ENCODE data around the gene CST6. TPM values are rescaled to one million over a fixed set of nuclear protein-coding genes. Genes with fewer than 3 reads are reported as not detected.

Gene CST6
- polyA plus RNA-seq (2013, experiment 1 of 2), result 0.15 TPM
- 0.05 TPM for polyA plus RNA-seq (2013, experiment 2 of 2)

- peak within 1 kb of the TSS; percentile 51 for H4K8ac ChIP-seq (ENCODE audit: low read length)
- H3K27ac ChIP-seq (ENCODE audit: low read length, poor library complexity, severe bottlenecking), result no peak within 1 kb of the TSS
- H3K27me3 ChIP-seq (ENCODE audit: control insufficient read depth in 1 of 2, insufficient read depth in 1 of 2, low read length in 2 of 2), result peaks cover 4 to 20% of the 10 kb centered on the region in 2 experiments
- H3K36me3 ChIP-seq (ENCODE audit: control insufficient read depth in 1 of 2, insufficient read depth in 2 of 2, low read depth in 1 of 2, low read length in 2 of 2), result peaks cover 0 to under 1% of the 10 kb centered on the region in 2 experiments
- H3K14ac ChIP-seq (ENCODE audit: low read length in 2 of 2), result peak within 1 kb of the TSS in 1 of 2 experiments; percentile 26
- peak within 1 kb of the TSS in 1 of 2 experiments; percentile 12 for H3K4me3 ChIP-seq (ENCODE audit: insufficient read depth in 1 of 2, low read depth in 1 of 2, low read length in 2 of 2)
- peaks cover 31% of the 10 kb centered on the region for H3K4me1 ChIP-seq (ENCODE audit: control insufficient read depth, insufficient read depth, low read depth, low read length)
- H4K91ac ChIP-seq (ENCODE audit: low read length), result no peak within 1 kb of the TSS
- no peak within 1 kb of the TSS for H3K4me2 ChIP-seq (ENCODE audit: low read length, poor library complexity, severe bottlenecking)
- H3K9ac ChIP-seq (ENCODE audit: low read length), result no peak within 1 kb of the TSS
- no peaks in the 10 kb centered on the region for H3K9me3 ChIP-seq (ENCODE audit: control insufficient read depth, low read length)
- no peaks in the 10 kb centered on the region for H3K79me1 ChIP-seq (replicated peaks; ENCODE audit: low read length, poor library complexity, severe bottlenecking)
- no peak for DNase-seq
- 18% methylated on average over 55 of the region's 61 CpGs for WGBS
- H2BK120ac ChIP-seq (ENCODE audit: low read depth, low read length), result no peak within 1 kb of the TSS
- H2BK12ac ChIP-seq (ENCODE audit: low read length in 2 of 2), result peak within 1 kb of the TSS in 1 of 2 experiments; percentile 11
- peak within 1 kb of the TSS; percentile 33 for H2BK15ac ChIP-seq (ENCODE audit: low read depth, poor library complexity, severe bottlenecking)
- no peak within 1 kb of the TSS for H3K18ac ChIP-seq (ENCODE audit: low read depth in 1 of 2, low read length in 2 of 2)
- no peak within 1 kb of the TSS for H2AK5ac ChIP-seq (ENCODE audit: low read length, severe bottlenecking)
- H2AFZ ChIP-seq (ENCODE audit: low read depth, low read length), result no peak within 1 kb of the TSS
- H3K23ac ChIP-seq (ENCODE audit: low read length in 2 of 2), result peak within 1 kb of the TSS in 1 of 2 experiments; percentile 78
- peak within 1 kb of the TSS in 1 of 2 experiments; percentile 41 for H3K4ac ChIP-seq (ENCODE audit: low read depth in 1 of 2, low read length in 2 of 2)
- no peak within 1 kb of the TSS for H2BK5ac ChIP-seq (ENCODE audit: low read depth, low read length, poor library complexity, severe bottlenecking)
Measured at GRCh38 chr11:66011785-66012303, at the start of gene CST6. TSS of gene CST6 (plus strand) at chr11:66012008. CDS start at chr11:66012045, 37 bp downstream.

- 21% methylated on average over 8 of the region's 13 CpGs for WGBS
Measured at GRCh38 chr11:65962141-65962564, 49.7 kb upstream of the CST6 start.

GRCh38 chr11:65964906-65965305 lies 46.9 kb upstream of the CST6 start:
- no peak for DNase-seq
- H2AFZ ChIP-seq (ENCODE audit: low read depth, low read length), result no peak overlapping the region
- H3K9me3 ChIP-seq (ENCODE audit: control insufficient read depth, low read length), result no peaks in the 10 kb centered on the region
- no peak overlapping the region for H4K8ac ChIP-seq (ENCODE audit: low read length)
- no peak overlapping the region for H3K9ac ChIP-seq (ENCODE audit: low read length)
- no peak overlapping the region for H2BK5ac ChIP-seq (ENCODE audit: low read depth, low read length, poor library complexity, severe bottlenecking)
- no peak overlapping the region for H4K91ac ChIP-seq (ENCODE audit: low read length)
- peaks cover 13% of the 10 kb centered on the region for H3K4me1 ChIP-seq (ENCODE audit: control insufficient read depth, insufficient read depth, low read depth, low read length)
- H3K14ac ChIP-seq (ENCODE audit: low read length in 2 of 2), result no peak overlapping the region
- peaks cover 43% of the 10 kb centered on the region for H3K79me1 ChIP-seq (replicated peaks; ENCODE audit: low read length, poor library complexity, severe bottlenecking)
- H2BK15ac ChIP-seq (ENCODE audit: low read depth, poor library complexity, severe bottlenecking), result no peak overlapping the region
- 92% methylated on average over 10 of the region's 10 CpGs for WGBS
- no peak overlapping the region for H3K18ac ChIP-seq (ENCODE audit: low read depth in 1 of 2, low read length in 2 of 2)
- H2BK12ac ChIP-seq (ENCODE audit: low read length in 2 of 2), result no peak overlapping the region
- no peak overlapping the region for H3K27ac ChIP-seq (ENCODE audit: low read length, poor library complexity, severe bottlenecking)
- no peak overlapping the region for H2AK5ac ChIP-seq (ENCODE audit: low read length, severe bottlenecking)
- no peak overlapping the region for H3K4ac ChIP-seq (ENCODE audit: low read depth in 1 of 2, low read length in 2 of 2)
- H3K4me3 ChIP-seq (ENCODE audit: insufficient read depth in 1 of 2, low read depth in 1 of 2, low read length in 2 of 2), result no peak overlapping the region
- H2BK120ac ChIP-seq (ENCODE audit: low read depth, low read length), result no peak overlapping the region
- no peaks in the 10 kb centered on the region for H3K27me3 ChIP-seq (ENCODE audit: control insufficient read depth in 1 of 2, insufficient read depth in 1 of 2, low read length in 2 of 2)
- H3K36me3 ChIP-seq (ENCODE audit: control insufficient read depth in 1 of 2, insufficient read depth in 2 of 2, low read depth in 1 of 2, low read length in 2 of 2), result peaks cover 62 to 63% of the 10 kb centered on the region in 2 experiments
- H3K4me2 ChIP-seq (ENCODE audit: low read length, poor library complexity, severe bottlenecking), result no peak overlapping the region
- H3K23ac ChIP-seq (ENCODE audit: low read length in 2 of 2), result no peak overlapping the region

More at GRCh38 chr11:65962141-65962564, 49.7 kb upstream of the CST6 start:
- H4K8ac ChIP-seq (ENCODE audit: low read length), result no peak overlapping the region
- H2AK5ac ChIP-seq (ENCODE audit: low read length, severe bottlenecking), result no peak overlapping the region
- H3K23ac ChIP-seq (ENCODE audit: low read length in 2 of 2), result no peak overlapping the region
- peaks cover 26% of the 10 kb centered on the region for H3K79me1 ChIP-seq (replicated peaks; ENCODE audit: low read length, poor library complexity, severe bottlenecking)
- no peaks in the 10 kb centered on the region for H3K27me3 ChIP-seq (ENCODE audit: control insufficient read depth in 1 of 2, insufficient read depth in 1 of 2, low read length in 2 of 2)
- H3K18ac ChIP-seq (ENCODE audit: low read depth in 1 of 2, low read length in 2 of 2), result no peak overlapping the region
- H3K9me3 ChIP-seq (ENCODE audit: control insufficient read depth, low read length), result no peaks in the 10 kb centered on the region
- no peak overlapping the region for H2BK12ac ChIP-seq (ENCODE audit: low read length in 2 of 2)
- no peak overlapping the region for H3K14ac ChIP-seq (ENCODE audit: low read length in 2 of 2)
- no peak overlapping the region for H2AFZ ChIP-seq (ENCODE audit: low read depth, low read length)
- no peak overlapping the region for H2BK120ac ChIP-seq (ENCODE audit: low read depth, low read length)
- H3K4ac ChIP-seq (ENCODE audit: low read depth in 1 of 2, low read length in 2 of 2), result no peak overlapping the region
- H2BK15ac ChIP-seq (ENCODE audit: low read depth, poor library complexity, severe bottlenecking), result no peak overlapping the region
- no peak overlapping the region for H3K27ac ChIP-seq (ENCODE audit: low read length, poor library complexity, severe bottlenecking)
- H3K4me3 ChIP-seq (ENCODE audit: insufficient read depth in 1 of 2, low read depth in 1 of 2, low read length in 2 of 2), result peak overlapping the region; percentile 92 to 99
- peak overlapping the region; percentile 86 for H3K4me2 ChIP-seq (ENCODE audit: low read length, poor library complexity, severe bottlenecking)
- H3K36me3 ChIP-seq (ENCODE audit: control insufficient read depth in 1 of 2, insufficient read depth in 2 of 2, low read depth in 1 of 2, low read length in 2 of 2), result peaks cover 35 to 36% of the 10 kb centered on the region in 2 experiments
- peak overlapping the region; percentile 96 for H3K9ac ChIP-seq (ENCODE audit: low read length)
- peaks cover 13% of the 10 kb centered on the region for H3K4me1 ChIP-seq (ENCODE audit: control insufficient read depth, insufficient read depth, low read depth, low read length)
- H4K91ac ChIP-seq (ENCODE audit: low read length), result no peak overlapping the region
- H2BK5ac ChIP-seq (ENCODE audit: low read depth, low read length, poor library complexity, severe bottlenecking), result no peak overlapping the region
- DNase-seq, result no peak

- WGBS, result 97% methylated on average over 36 of the region's 36 CpGs
- no peak for DNase-seq
- Histone ChIP-seq H4K91ac (ENCODE audit: low read length) (no peak overlapping the region), H2BK12ac (ENCODE audit: low read length in 2 of 2) (no peak overlapping the region), H2BK15ac (ENCODE audit: low read depth, poor library complexity, severe bottlenecking) (no peak overlapping the region), H3K18ac (ENCODE audit: low read depth in 1 of 2, low read length in 2 of 2) (no peak overlapping the region), H2AFZ (ENCODE audit: low read depth, low read length) (no peak overlapping the region), H4K8ac (ENCODE audit: low read length) (no peak overlapping the region), H3K9me3 (ENCODE audit: control insufficient read depth, low read length) (no peaks in the 10 kb centered on the region), H3K9ac (ENCODE audit: low read length) (no peak overlapping the region), H3K79me1 (replicated peaks; ENCODE audit: low read length, poor library complexity, severe bottlenecking) (peaks cover 50% of the 10 kb centered on the region), H2BK5ac (ENCODE audit: low read depth, low read length, poor library complexity, severe bottlenecking) (no peak overlapping the region), H3K27me3 (ENCODE audit: control insufficient read depth in 1 of 2, insufficient read depth in 1 of 2, low read length in 2 of 2) (no peaks in the 10 kb centered on the region), H3K4me2 (ENCODE audit: low read length, poor library complexity, severe bottlenecking) (no peak overlapping the region), H3K23ac (ENCODE audit: low read length in 2 of 2) (no peak overlapping the region), H2BK120ac (ENCODE audit: low read depth, low read length) (no peak overlapping the region), H3K36me3 (ENCODE audit: control insufficient read depth in 1 of 2, insufficient read depth in 2 of 2, low read depth in 1 of 2, low read length in 2 of 2) (peaks cover 69 to 71% of the 10 kb centered on the region in 2 experiments), H3K14ac (ENCODE audit: low read length in 2 of 2) (no peak overlapping the region), H3K4ac (ENCODE audit: low read depth in 1 of 2, low read length in 2 of 2) (no peak overlapping the region), H2AK5ac (ENCODE audit: low read length, severe bottlenecking) (no peak overlapping the region), H3K4me3 (ENCODE audit: insufficient read depth in 1 of 2, low read depth in 1 of 2, low read length in 2 of 2) (no peak overlapping the region), H3K27ac (ENCODE audit: low read length, poor library complexity, severe bottlenecking) (no peak overlapping the region), H3K4me1 (ENCODE audit: control insufficient read depth, insufficient read depth, low read depth, low read length) (peaks cover 12% of the 10 kb centered on the region)
Measured at GRCh38 chr11:65965986-65966762, 45.6 kb upstream of the CST6 start.

Data from mesenchymal stem cell (in vitro differentiated cells and primary cell).